ENCODE data around the gene DENND10. TPM values are rescaled to one million over a fixed set of nuclear protein-coding genes. Genes with fewer than 3 reads are reported as not detected.

The DENND10 gene
- total and polyA plus RNA-seq, 11 donors: 7.9 to 31.0 (median 23.3) TPM

- H3K36me3 ChIP-seq: no peaks in the 10 kb centered on the region
- intact Hi-C loops (cut with DNase I): no loop called here
- H3K4me3 ChIP-seq: no peak overlapping the region
- 92 to 99% (median 97%) methylated on average over 3 of the region's 3 CpGs for WGBS, 4 donors
- no peaks in the 10 kb centered on the region for H3K9me3 ChIP-seq
- DNase-seq (no peak), ATAC-seq (no peak)
- TF ChIP-seq POLR2A (IDR thresholded peaks at IDR 0.05) (no peak), CTCF (IDR thresholded peaks at IDR 0.05) (no peak)
- H3K27me3 ChIP-seq: no peaks in the 10 kb centered on the region
- peaks cover 0 to 12% (median 0%) of the 10 kb centered on the region in 12 donors for H3K4me1 ChIP-seq
- no peak overlapping the region for H3K27ac ChIP-seq
Observed at GRCh38 chr10:119098576-119098975, 5.3 kb upstream of the DENND10 start.

- intact Hi-C loops (cut with DNase I): loop anchor here in 1 of 10 donors (2.0 kb wide), 1 partner anchor 20 kb away; the partner anchor contains the start of gene EIF3A
- Histone ChIP-seq H3K9me3 (no peaks in the 10 kb centered on the region), H3K27ac (peak overlapping the region in 11 of 12 donors; percentile 12 to 67 (median 53)), H3K4me3 (no peak overlapping the region), H3K27me3 (no peaks in the 10 kb centered on the region), H3K36me3 (no peaks in the 10 kb centered on the region), H3K4me1 (peaks cover 0 to 23% (median 11%) of the 10 kb centered on the region in 12 donors)
- DNase-seq (no peak), ATAC-seq (peak in 1 of 4 donors; percentile 57)
- WGBS, 4 donors: 55 to 76% (median 71%) methylated on average over 3 of the region's 3 CpGs
- TF ChIP-seq POLR2A (IDR thresholded peaks at IDR 0.05): no peak
- no peak for TF ChIP-seq CTCF (IDR thresholded peaks at IDR 0.05)
Observed at GRCh38 chr10:119100434-119101238, 3.3 kb upstream of the DENND10 start.

GRCh38 chr10:119101366-119102098 lies 2.4 kb upstream of the DENND10 start:
- WGBS, 4 donors: 66 to 73% (median 71%) methylated on average over 10 of the region's 10 CpGs
- ATAC-seq: no peak
- H3K9me3 ChIP-seq: no peaks in the 10 kb centered on the region
- intact Hi-C loops (cut with DNase I): loop anchor here in 1 of 10 donors (2.0 kb wide), 1 partner anchor 21 kb away; the partner anchor contains the start of gene EIF3A
- H3K27me3 ChIP-seq: no peaks in the 10 kb centered on the region
- peaks cover 0 to 28% (median 11%) of the 10 kb centered on the region in 12 donors for H3K4me1 ChIP-seq
- H3K4me3 ChIP-seq: no peak overlapping the region
- TF ChIP-seq POLR2A (IDR thresholded peaks at IDR 0.05) (no peak), CTCF (IDR thresholded peaks at IDR 0.05) (no peak)
- DNase-seq: no peak
- peak overlapping the region in 8 of 12 donors; percentile 0 to 67 (median 56) for H3K27ac ChIP-seq
- no peaks in the 10 kb centered on the region for H3K36me3 ChIP-seq

All from heart left ventricle (tissue), 16 donors.